Measurements from ENCODE around the gene PPP6R1. TPM values are rescaled to one million over a fixed set of nuclear protein-coding genes. Genes with fewer than 3 reads are reported as not detected.

The PPP6R1 gene
- total RNA-seq, 4 donors from 2014 or later = 14.6 to 47.9 (median 39.6) TPM

- H3K36me3 ChIP-seq = peaks cover 0 to 82% of the 10 kb centered on the region in 2 donors
- no peaks in the 10 kb centered on the region for H3K9me3 ChIP-seq
- ATAC-seq = no peak
- DNase-seq = no peak
- no peaks in the 10 kb centered on the region for H3K27me3 ChIP-seq
- no peaks in the 10 kb centered on the region for H3K4me1 ChIP-seq
- in situ Hi-C loops (cut with MboI; ENCODE audit: low sequenced_read_pairs in 4 of 4) (no loop called here), intact Hi-C loops (cut with DNase I; ENCODE audit: low total_unique reads) (no loop called here)
- H3K27ac ChIP-seq = no peak overlapping the region
- TF ChIP-seq CTCF (IDR thresholded peaks at IDR 0.05 in 4 of 5, conservative IDR thresholded peaks at IDR 0.05 in 1 of 5) (no peak), POLR2A (IDR thresholded peaks at IDR 0.05) (no peak)
- no peak overlapping the region for H3K4me3 ChIP-seq
These were observed 27.2 kb downstream of the PPP6R1 start for GRCh38 chr19:55231391-55232285.

- H3K27me3 ChIP-seq = no peaks in the 10 kb centered on the region
- ATAC-seq (no peak), DNase-seq (no peak)
- no peak overlapping the region for H3K27ac ChIP-seq
- in situ Hi-C loops (cut with MboI; ENCODE audit: low sequenced_read_pairs in 4 of 4) = no loop called here
- no peaks in the 10 kb centered on the region for H3K4me1 ChIP-seq
- intact Hi-C loops (cut with DNase I; ENCODE audit: low total_unique reads) = no loop called here
- TF ChIP-seq CTCF (IDR thresholded peaks at IDR 0.05 in 4 of 5, conservative IDR thresholded peaks at IDR 0.05 in 1 of 5) (no peak), POLR2A (IDR thresholded peaks at IDR 0.05) (no peak)
- peaks cover 0 to 73% of the 10 kb centered on the region in 2 donors for H3K36me3 ChIP-seq
- no peak overlapping the region for H3K4me3 ChIP-seq
- H3K9me3 ChIP-seq = no peaks in the 10 kb centered on the region
These were observed 28.0 kb downstream of the PPP6R1 start for GRCh38 chr19:55230780-55231179.

- Histone ChIP-seq H3K27me3 (no peaks in the 10 kb centered on the region), H3K36me3 (peaks cover 0 to 73% of the 10 kb centered on the region in 2 donors), H3K27ac (no peak overlapping the region), H3K4me3 (no peak overlapping the region), H3K4me1 (no peaks in the 10 kb centered on the region), H3K9me3 (no peaks in the 10 kb centered on the region)
- ATAC-seq (no peak), DNase-seq (no peak)
- in situ Hi-C loops (cut with MboI; ENCODE audit: low sequenced_read_pairs in 4 of 4) (no loop called here), intact Hi-C loops (cut with DNase I; ENCODE audit: low total_unique reads) (no loop called here)
- TF ChIP-seq POLR2A (IDR thresholded peaks at IDR 0.05) (no peak), CTCF (IDR thresholded peaks at IDR 0.05 in 4 of 5, conservative IDR thresholded peaks at IDR 0.05 in 1 of 5) (no peak)
These were observed 28.5 kb downstream of the PPP6R1 start for GRCh38 chr19:55230329-55230728.

GRCh38 chr19:55229789-55230182, 29.0 kb downstream of the PPP6R1 start:
- H3K36me3 ChIP-seq = peaks cover 0 to 68% of the 10 kb centered on the region in 2 donors
- ATAC-seq (no peak), DNase-seq (no peak)

More at GRCh38 chr19:55229789-55230182, 29.0 kb downstream of the PPP6R1 start:
- Histone ChIP-seq H3K4me1 (no peaks in the 10 kb centered on the region), H3K27ac (no peak overlapping the region), H3K4me3 (no peak overlapping the region), H3K9me3 (no peaks in the 10 kb centered on the region), H3K27me3 (no peaks in the 10 kb centered on the region)
- TF ChIP-seq CTCF (IDR thresholded peaks at IDR 0.05 in 4 of 5, conservative IDR thresholded peaks at IDR 0.05 in 1 of 5) = no peak
- no peak for TF ChIP-seq POLR2A (IDR thresholded peaks at IDR 0.05)
- intact Hi-C loops (cut with DNase I; ENCODE audit: low total_unique reads) (no loop called here), in situ Hi-C loops (cut with MboI; ENCODE audit: low sequenced_read_pairs in 4 of 4) (no loop called here)

Data from gastrocnemius medialis (tissue), 4 donors.